HEK293 (cell line): ENCODE measurements around the gene ABHD8.

Experiments used
- CTCF ChIA-PET: fragments of 350-600 bp; formaldehyde crosslinking; extraction: SDS; loops from one replicate; lab custom pipeline; 2021; ENCODE audit warnings: antibody characterized with exemption; lab: Yijun Ruan, JAX
- POLR2A ChIA-PET: fragments of 300-600 bp; formaldehyde crosslinking; extraction: SDS; loops from one replicate; lab custom pipeline; 2020; ENCODE audit warnings: antibody characterized with exemption, inconsistent platforms; lab: Yijun Ruan, JAX
- H3K27ac ChIP-seq: fragments of 200-500 bp; sonication (Bioruptor generic); 2 replicates; pipeline ENCODE4 v1.5.1; 2014; ENCODE audit warnings: low read depth, low read length, control low read depth, inconsistent platforms; ENCODE audit errors: extremely low read depth
- H3K36me3 ChIP-seq, 2 experiments: fragments of 200-500 bp in 1 of 2; sonication (Bioruptor generic) in 1 of 2; 1 replicate in 1 of 2; 2 replicates in 1 of 2; pipeline ENCODE4 v1.5.1; 2014 to 2017; ENCODE audit warnings: inconsistent platforms in 2 of 2, low read length in 2 of 2; ENCODE audit not compliant: control insufficient read depth in 2 of 2, insufficient read depth in 1 of 2
- H3K4me1 ChIP-seq: fragments of 200-500 bp; sonication (Bioruptor generic); 2 replicates; pipeline ENCODE4 v1.5.1; 2014; ENCODE audit warnings: mild to moderate bottlenecking, low read length, inconsistent platforms; ENCODE audit not compliant: control insufficient read depth, insufficient read depth
- H3K4me3 ChIP-seq: 2 replicates; pipeline ENCODE4 v1.5.1; 2011; ENCODE audit warnings: low read depth, mild to moderate bottlenecking, control low read depth, low read length, moderate library complexity
- H3K9me3 ChIP-seq: fragments of 200-500 bp; sonication (Bioruptor generic); 2 replicates; pipeline ENCODE4 v1.5.1; 2014; ENCODE audit warnings: low read depth, low read length, inconsistent platforms; ENCODE audit not compliant: control insufficient read depth, insufficient read depth
- HOXD13 ChIP-seq: sonication (generic); formaldehyde crosslinking; IDR thresholded peaks from 2 replicates; pipeline ENCODE4 v1.8.0; 2022; ENCODE audit warnings: missing genetic modification reagents, borderline replicate concordance
- PRDM1 ChIP-seq: fragments of 450-650 bp; formaldehyde crosslinking; IDR thresholded peaks from 2 replicates; pipeline ENCODE4; 2016; ENCODE audit warnings: missing biosample characterization, missing genetic modification characterization
- RBAK ChIP-seq: fragments of 450-650 bp; formaldehyde crosslinking; IDR thresholded peaks from 2 replicates; pipeline ENCODE4 v1.5.1; 2016; ENCODE audit warnings: missing biosample characterization, missing genetic modification characterization
- SCRT2 ChIP-seq: fragments of 450-650 bp; formaldehyde crosslinking; IDR thresholded peaks from 2 replicates; pipeline ENCODE4 v1.5.1; 2016; ENCODE audit warnings: missing biosample characterization, missing genetic modification characterization
- YY2 ChIP-seq: fragments of 450-650 bp; formaldehyde crosslinking; IDR thresholded peaks from 2 replicates; pipeline ENCODE4 v1.5.1; 2016; ENCODE audit warnings: missing biosample characterization, missing genetic modification characterization
- ZBTB17 ChIP-seq: fragments of 450-650 bp; formaldehyde crosslinking; IDR thresholded peaks from 2 replicates; pipeline ENCODE4 v1.5.1; 2016; ENCODE audit warnings: missing biosample characterization, missing genetic modification characterization
- ZNF112 ChIP-seq: fragments of 450-650 bp; formaldehyde crosslinking; IDR thresholded peaks from 2 replicates; pipeline ENCODE4 v1.5.0; 2017; ENCODE audit warnings: missing biosample characterization, missing genetic modification characterization
- ZNF146 ChIP-seq: fragments of 450-650 bp; formaldehyde crosslinking; IDR thresholded peaks from 2 replicates; pipeline ENCODE4 v1.5.1; 2016; ENCODE audit warnings: missing biosample characterization, missing genetic modification characterization
- ZNF302 ChIP-seq: fragments of 450-650 bp; formaldehyde crosslinking; IDR thresholded peaks from 2 replicates; pipeline ENCODE4 v1.5.1; 2016; ENCODE audit warnings: missing biosample characterization, missing genetic modification characterization, low read depth
- ZNF394 ChIP-seq: fragments of 450-650 bp; formaldehyde crosslinking; IDR thresholded peaks from 2 replicates; pipeline ENCODE4 v1.5.1; 2016; ENCODE audit warnings: missing biosample characterization, missing genetic modification characterization, mild to moderate bottlenecking, moderate library complexity, borderline replicate concordance
- ZNF433 ChIP-seq: fragments of 450-650 bp; formaldehyde crosslinking; IDR thresholded peaks from 2 replicates; pipeline ENCODE4 v1.5.1; 2016; ENCODE audit warnings: missing biosample characterization, missing genetic modification characterization, low read depth
- ZNF510 ChIP-seq: fragments of 450-650 bp; formaldehyde crosslinking; IDR thresholded peaks from 2 replicates; pipeline ENCODE4 v1.5.1; 2018; ENCODE audit warnings: mild to moderate bottlenecking, missing genetic modification characterization, missing biosample characterization; ENCODE audit not compliant: insufficient replicate concordance
- ZNF530 ChIP-seq: fragments of 450-650 bp; formaldehyde crosslinking; IDR thresholded peaks from 2 replicates; pipeline ENCODE4 v1.5.1; 2016; ENCODE audit warnings: low read depth, missing biosample characterization, missing genetic modification characterization
- ZNF555 ChIP-seq: fragments of 450-650 bp; formaldehyde crosslinking; conservative IDR thresholded peaks from 2 replicates; pipeline ENCODE4 v1.5.1; 2017; ENCODE audit warnings: missing biosample characterization, mild to moderate bottlenecking, missing genetic modification characterization, inconsistent platforms
- ZNF785 ChIP-seq: fragments of 450-650 bp; formaldehyde crosslinking; IDR thresholded peaks from 2 replicates; pipeline ENCODE4 v1.5.1; 2016; ENCODE audit warnings: missing biosample characterization, missing genetic modification characterization
- ZNF791 ChIP-seq: fragments of 450-650 bp; formaldehyde crosslinking; IDR thresholded peaks from 2 replicates; pipeline ENCODE4 v1.5.1; 2016; ENCODE audit warnings: missing biosample characterization, missing genetic modification characterization
- ZNF792 ChIP-seq: fragments of 450-650 bp; formaldehyde crosslinking; IDR thresholded peaks from 2 replicates; pipeline ENCODE4 v1.5.1; 2016; ENCODE audit warnings: missing biosample characterization, missing genetic modification characterization
- ZSCAN16 ChIP-seq: fragments of 450-650 bp; formaldehyde crosslinking; IDR thresholded peaks from 2 replicates; pipeline ENCODE4 v1.5.1; 2016; ENCODE audit warnings: missing biosample characterization, missing genetic modification characterization
- TF ChIP-seq, protein P1 (sequence below): fragments of 450-650 bp; formaldehyde crosslinking; optimal IDR thresholded peaks from 2 replicates; pipeline ENCODE3; 2016; ENCODE audit warnings: missing biosample characterization, mild to moderate bottlenecking, missing genetic modification characterization
- TF ChIP-seq, protein P2 (sequence below): fragments of 450-650 bp; formaldehyde crosslinking; conservative IDR thresholded peaks from 2 replicates; pipeline ENCODE4 v1.5.1; 2016; ENCODE audit warnings: low read depth, missing biosample characterization, missing genetic modification characterization
- TF ChIP-seq, protein P3 (sequence below): fragments of 450-650 bp; formaldehyde crosslinking; IDR thresholded peaks from 2 replicates; pipeline ENCODE4 v1.5.1; 2017; ENCODE audit warnings: missing biosample characterization, missing genetic modification characterization
- TF ChIP-seq, protein P4 (sequence below): fragments of 450-650 bp; formaldehyde crosslinking; IDR thresholded peaks from 2 replicates; pipeline ENCODE4 v1.5.1; 2016; ENCODE audit warnings: missing biosample characterization, missing genetic modification characterization, low read depth
- TF ChIP-seq, protein P5 (sequence below): fragments of 450-650 bp; formaldehyde crosslinking; IDR thresholded peaks from 2 replicates; pipeline ENCODE4 v1.5.1; 2016; ENCODE audit warnings: missing biosample characterization, missing genetic modification characterization
- TF ChIP-seq, protein P6 (sequence below): fragments of 450-650 bp; formaldehyde crosslinking; IDR thresholded peaks from 2 replicates; pipeline ENCODE4 v1.5.1; 2017; ENCODE audit warnings: missing biosample characterization, missing genetic modification characterization

ABHD8 gene

DNA sequence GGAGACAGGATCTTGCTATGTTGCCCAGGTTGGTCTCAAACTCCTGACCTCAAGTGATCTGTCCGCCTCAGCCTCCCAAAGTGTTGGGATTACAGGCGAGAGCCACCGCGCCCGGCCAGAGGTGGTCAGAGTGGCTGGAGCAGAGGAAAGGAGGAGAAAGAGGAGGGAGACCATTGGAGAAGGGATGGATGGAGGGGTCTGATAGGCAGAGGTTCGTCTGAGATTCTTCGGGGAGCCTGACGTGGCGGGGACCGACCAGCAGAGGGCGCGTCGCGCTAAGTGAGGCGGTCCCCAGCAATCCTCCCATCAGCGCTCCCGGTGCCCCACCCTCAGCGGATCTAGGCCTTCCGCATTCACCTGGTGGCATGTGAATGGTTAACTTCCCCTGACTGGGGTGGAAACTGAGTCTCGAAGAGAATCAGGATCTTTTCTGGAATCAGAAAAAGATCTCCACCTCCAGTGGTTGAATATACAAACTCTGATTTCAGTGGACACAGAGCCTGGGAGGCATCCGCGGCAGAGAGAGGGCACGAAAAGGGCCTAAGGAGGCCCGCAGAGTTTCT, 43.0 kb upstream of the ABHD8 start (continued):
- TF ChIP-seq, protein P1, sequence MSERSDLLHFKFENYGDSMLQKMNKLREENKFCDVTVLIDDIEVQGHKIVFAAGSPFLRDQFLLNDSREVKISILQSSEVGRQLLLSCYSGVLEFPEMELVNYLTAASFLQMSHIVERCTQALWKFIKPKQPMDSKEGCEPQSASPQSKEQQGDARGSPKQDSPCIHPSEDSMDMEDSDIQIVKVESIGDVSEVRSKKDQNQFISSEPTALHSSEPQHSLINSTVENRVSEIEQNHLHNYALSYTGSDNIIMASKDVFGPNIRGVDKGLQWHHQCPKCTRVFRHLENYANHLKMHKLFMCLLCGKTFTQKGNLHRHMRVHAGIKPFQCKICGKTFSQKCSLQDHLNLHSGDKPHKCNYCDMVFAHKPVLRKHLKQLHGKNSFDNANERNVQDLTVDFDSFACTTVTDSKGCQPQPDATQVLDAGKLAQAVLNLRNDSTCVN (tag by site-specific recombination): no peak
- peak; percentile 82 for TF ChIP-seq ZBTB17 (tag by site-specific recombination)
- TF ChIP-seq ZSCAN16 (tag by site-specific recombination): no peak
- TF ChIP-seq ZNF530 (tag by site-specific recombination): no peak
- TF ChIP-seq, protein P2, sequence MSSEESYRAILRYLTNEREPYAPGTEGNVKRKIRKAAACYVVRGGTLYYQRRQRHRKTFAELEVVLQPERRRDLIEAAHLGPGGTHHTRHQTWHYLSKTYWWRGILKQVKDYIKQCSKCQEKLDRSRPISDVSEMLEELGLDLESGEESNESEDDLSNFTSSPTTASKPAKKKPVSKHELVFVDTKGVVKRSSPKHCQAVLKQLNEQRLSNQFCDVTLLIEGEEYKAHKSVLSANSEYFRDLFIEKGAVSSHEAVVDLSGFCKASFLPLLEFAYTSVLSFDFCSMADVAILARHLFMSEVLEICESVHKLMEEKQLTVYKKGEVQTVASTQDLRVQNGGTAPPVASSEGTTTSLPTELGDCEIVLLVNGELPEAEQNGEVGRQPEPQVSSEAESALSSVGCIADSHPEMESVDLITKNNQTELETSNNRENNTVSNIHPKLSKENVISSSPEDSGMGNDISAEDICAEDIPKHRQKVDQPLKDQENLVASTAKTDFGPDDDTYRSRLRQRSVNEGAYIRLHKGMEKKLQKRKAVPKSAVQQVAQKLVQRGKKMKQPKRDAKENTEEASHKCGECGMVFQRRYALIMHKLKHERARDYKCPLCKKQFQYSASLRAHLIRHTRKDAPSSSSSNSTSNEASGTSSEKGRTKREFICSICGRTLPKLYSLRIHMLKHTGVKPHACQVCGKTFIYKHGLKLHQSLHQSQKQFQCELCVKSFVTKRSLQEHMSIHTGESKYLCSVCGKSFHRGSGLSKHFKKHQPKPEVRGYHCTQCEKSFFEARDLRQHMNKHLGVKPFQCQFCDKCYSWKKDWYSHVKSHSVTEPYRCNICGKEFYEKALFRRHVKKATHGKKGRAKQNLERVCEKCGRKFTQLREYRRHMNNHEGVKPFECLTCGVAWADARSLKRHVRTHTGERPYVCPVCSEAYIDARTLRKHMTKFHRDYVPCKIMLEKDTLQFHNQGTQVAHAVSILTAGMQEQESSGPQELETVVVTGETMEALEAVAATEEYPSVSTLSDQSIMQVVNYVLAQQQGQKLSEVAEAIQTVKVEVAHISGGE (tag by site-specific recombination): 0 out of 2 replicates have a peak, but pooled peaks have one; percentile 14
- TF ChIP-seq ZNF791 (tag by site-specific recombination): no peak
- TF ChIP-seq, protein P3, sequence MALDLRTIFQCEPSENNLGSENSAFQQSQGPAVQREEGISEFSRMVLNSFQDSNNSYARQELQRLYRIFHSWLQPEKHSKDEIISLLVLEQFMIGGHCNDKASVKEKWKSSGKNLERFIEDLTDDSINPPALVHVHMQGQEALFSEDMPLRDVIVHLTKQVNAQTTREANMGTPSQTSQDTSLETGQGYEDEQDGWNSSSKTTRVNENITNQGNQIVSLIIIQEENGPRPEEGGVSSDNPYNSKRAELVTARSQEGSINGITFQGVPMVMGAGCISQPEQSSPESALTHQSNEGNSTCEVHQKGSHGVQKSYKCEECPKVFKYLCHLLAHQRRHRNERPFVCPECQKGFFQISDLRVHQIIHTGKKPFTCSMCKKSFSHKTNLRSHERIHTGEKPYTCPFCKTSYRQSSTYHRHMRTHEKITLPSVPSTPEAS (tag by site-specific recombination): no peak
- no peak for TF ChIP-seq ZNF146 (tag by site-specific recombination)
- TF ChIP-seq ZNF555: no peak
- 0 out of 2 replicates have a peak, but pooled peaks have one; percentile 12 for TF ChIP-seq YY2 (tag by site-specific recombination)
- TF ChIP-seq, protein P4, sequence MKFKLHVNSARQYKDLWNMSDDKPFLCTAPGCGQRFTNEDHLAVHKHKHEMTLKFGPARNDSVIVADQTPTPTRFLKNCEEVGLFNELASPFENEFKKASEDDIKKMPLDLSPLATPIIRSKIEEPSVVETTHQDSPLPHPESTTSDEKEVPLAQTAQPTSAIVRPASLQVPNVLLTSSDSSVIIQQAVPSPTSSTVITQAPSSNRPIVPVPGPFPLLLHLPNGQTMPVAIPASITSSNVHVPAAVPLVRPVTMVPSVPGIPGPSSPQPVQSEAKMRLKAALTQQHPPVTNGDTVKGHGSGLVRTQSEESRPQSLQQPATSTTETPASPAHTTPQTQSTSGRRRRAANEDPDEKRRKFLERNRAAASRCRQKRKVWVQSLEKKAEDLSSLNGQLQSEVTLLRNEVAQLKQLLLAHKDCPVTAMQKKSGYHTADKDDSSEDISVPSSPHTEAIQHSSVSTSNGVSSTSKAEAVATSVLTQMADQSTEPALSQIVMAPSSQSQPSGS (tag by site-specific recombination): no peak
- no peak for TF ChIP-seq ZNF112
- TF ChIP-seq, all 188 proteins: peak for 21

DNA sequence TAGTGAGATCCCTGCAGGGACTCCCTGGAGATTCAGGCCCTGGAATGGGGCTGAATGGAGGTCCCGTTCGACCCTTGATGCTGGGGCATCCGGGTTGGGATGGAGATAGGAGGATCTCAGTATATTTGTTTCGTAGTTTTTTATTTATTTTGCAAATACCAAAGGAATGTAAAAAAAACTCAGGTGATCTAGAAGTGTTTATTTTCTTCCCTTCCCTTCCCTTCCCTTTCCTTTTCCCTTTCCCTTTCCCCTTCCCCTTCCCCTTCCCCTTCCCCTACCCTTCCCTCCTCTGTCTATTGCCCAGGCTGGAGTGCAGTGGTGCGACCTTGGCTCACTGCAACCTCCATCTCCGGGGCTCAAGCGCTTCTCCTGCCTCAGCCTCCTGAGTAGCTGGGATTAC, 38.6 kb upstream of the ABHD8 start:
- POLR2A ChIA-PET: no interaction called here
- TF ChIP-seq ZNF302: no peak
- no peak for TF ChIP-seq ZNF433
- no peak for TF ChIP-seq RBAK (tag by site-specific recombination)
- TF ChIP-seq ZNF792 (tag by site-specific recombination): no peak
- TF ChIP-seq, protein P5, sequence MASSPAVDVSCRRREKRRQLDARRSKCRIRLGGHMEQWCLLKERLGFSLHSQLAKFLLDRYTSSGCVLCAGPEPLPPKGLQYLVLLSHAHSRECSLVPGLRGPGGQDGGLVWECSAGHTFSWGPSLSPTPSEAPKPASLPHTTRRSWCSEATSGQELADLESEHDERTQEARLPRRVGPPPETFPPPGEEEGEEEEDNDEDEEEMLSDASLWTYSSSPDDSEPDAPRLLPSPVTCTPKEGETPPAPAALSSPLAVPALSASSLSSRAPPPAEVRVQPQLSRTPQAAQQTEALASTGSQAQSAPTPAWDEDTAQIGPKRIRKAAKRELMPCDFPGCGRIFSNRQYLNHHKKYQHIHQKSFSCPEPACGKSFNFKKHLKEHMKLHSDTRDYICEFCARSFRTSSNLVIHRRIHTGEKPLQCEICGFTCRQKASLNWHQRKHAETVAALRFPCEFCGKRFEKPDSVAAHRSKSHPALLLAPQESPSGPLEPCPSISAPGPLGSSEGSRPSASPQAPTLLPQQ (tag by site-specific recombination): no peak
- TF ChIP-seq SCRT2 (tag by site-specific recombination): no peak
- TF ChIP-seq PRDM1 (tag by site-specific recombination): peak; percentile 85
- TF ChIP-seq ZNF510 (tag by site-specific recombination): no peak
- no peak for TF ChIP-seq HOXD13
- peak; percentile 41; the same call in 1 of the 2 replicates for TF ChIP-seq ZNF394 (tag by site-specific recombination)
- TF ChIP-seq, protein P6, sequence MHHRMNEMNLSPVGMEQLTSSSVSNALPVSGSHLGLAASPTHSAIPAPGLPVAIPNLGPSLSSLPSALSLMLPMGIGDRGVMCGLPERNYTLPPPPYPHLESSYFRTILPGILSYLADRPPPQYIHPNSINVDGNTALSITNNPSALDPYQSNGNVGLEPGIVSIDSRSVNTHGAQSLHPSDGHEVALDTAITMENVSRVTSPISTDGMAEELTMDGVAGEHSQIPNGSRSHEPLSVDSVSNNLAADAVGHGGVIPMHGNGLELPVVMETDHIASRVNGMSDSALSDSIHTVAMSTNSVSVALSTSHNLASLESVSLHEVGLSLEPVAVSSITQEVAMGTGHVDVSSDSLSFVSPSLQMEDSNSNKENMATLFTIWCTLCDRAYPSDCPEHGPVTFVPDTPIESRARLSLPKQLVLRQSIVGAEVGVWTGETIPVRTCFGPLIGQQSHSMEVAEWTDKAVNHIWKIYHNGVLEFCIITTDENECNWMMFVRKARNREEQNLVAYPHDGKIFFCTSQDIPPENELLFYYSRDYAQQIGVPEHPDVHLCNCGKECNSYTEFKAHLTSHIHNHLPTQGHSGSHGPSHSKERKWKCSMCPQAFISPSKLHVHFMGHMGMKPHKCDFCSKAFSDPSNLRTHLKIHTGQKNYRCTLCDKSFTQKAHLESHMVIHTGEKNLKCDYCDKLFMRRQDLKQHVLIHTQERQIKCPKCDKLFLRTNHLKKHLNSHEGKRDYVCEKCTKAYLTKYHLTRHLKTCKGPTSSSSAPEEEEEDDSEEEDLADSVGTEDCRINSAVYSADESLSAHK: 0 out of 2 replicates have a peak, but pooled peaks have one; percentile 3
- no peak for TF ChIP-seq ZNF785 (tag by site-specific recombination)

More for the DNA sequence above, 38.6 kb upstream of the ABHD8 start:
- peaks cover 0 to 28% of the 10 kb centered on the region in 2 experiments; a peak in 2 of 3 replicates for H3K36me3 ChIP-seq
- H3K27ac ChIP-seq: no peak overlapping the region
- no peak overlapping the region for H3K4me3 ChIP-seq
- H3K4me1 ChIP-seq: peaks cover 4% of the 10 kb centered on the region; the same call in 1 of the 2 replicates
- no peaks in the 10 kb centered on the region for H3K9me3 ChIP-seq
- CTCF ChIA-PET: interaction anchor here (0.6 to 3.1 kb wide), 3 partner anchors 44 to 1247 kb away, joined by 4 to 9 read pairs (median 7); no protein-coding TSS in a partner anchor
